Activated T-helper 1 cell treated with anti-CD3 and anti-CD28 coated beads, Interleukin-12 subunit alpha, Interleukin-12 subunit beta, Interleukin-2, Interleukin-4 antibody, amounts not matched to agents 30 ng/mL and 10 ng/mL and 1 ng/mL, durations not matched to agents 14 hours and 24 hours and 36 hours (primary cell): ENCODE measurements around the gene ZFAND3. TPM values are rescaled to one million over a fixed set of nuclear protein-coding genes. Genes with fewer than 3 reads are reported as not detected.

Source experiments
- DNase-seq: peaks from one replicate; pipeline ENCODE4 v3.0.0; 2021; ENCODE audit warnings: low spot score
- H3K27ac Mint-ChIP-seq: one replicate; pipeline ENCODE4 v1.8.0; 2021; ENCODE audit warnings: mild to moderate bottlenecking, mixed read lengths
- H3K27me3 Mint-ChIP-seq: one replicate; pipeline ENCODE4 v1.8.0; 2022; ENCODE audit warnings: mild to moderate bottlenecking, moderate library complexity, mixed read lengths; ENCODE audit not compliant: insufficient read depth
- H3K36me3 Mint-ChIP-seq: one replicate; pipeline ENCODE4 v1.8.0; 2021; ENCODE audit warnings: low read depth, mixed read lengths
- H3K4me1 Mint-ChIP-seq: one replicate; pipeline ENCODE4 v1.8.0; 2021; ENCODE audit warnings: low read depth, mixed read lengths
- H3K4me3 Mint-ChIP-seq: one replicate; pipeline ENCODE4 v1.8.0; 2021; ENCODE audit warnings: mild to moderate bottlenecking, moderate library complexity, mixed read lengths
- H3K9me3 Mint-ChIP-seq: one replicate; pipeline ENCODE4 v1.8.0; 2021; ENCODE audit warnings: mixed read lengths
- intact Hi-C: fragments of 100-400 bp; cut with micrococcal nuclease; formaldehyde crosslinking; loops from one replicate; pipeline ENCODE4 v1.15.1; 2024
- total RNA-seq: library from RNA; stranded (reverse); gene quantifications from 2 replicates; pipeline ENCODE4 v1.2.3, GENCODE V29; 2022

ZFAND3 gene
- total RNA-seq, 1 donor from 2014 or later: 44.1 TPM

DNA sequence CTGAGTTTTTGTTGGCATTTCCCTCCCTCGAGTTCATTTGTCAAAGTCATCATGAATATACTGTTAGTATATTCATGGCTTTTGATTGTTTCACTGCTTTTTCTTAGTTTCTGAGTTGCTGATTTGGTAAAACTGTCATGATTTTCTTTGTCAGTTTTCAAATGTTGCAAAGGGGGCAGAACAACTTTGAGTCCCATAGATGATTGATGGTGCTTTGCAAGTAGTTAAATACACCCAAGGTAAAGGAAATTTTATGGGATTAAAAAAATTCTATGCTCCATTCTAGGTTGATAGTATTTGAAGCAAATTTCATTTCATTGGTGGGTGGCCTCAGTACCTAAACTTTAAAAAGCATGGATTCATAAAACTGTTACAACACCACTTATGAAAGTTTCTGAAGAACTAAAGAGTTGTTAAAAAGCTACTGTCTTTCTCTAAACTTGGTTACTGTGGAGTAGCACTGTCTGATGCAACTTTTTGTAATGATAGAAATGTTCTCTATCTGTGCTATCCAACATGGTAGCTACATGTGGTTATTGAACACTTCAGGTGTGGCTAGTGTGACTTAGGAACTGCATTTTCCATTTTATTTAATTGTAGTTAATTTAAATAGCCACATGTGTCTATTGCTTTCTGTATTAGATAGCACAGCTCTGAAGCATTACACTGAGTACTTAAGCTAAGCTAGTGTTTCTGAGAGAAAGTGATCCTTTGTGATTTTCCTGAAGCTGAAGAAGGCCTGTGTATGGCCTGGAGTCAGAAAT is 153.6 kb downstream of the ZFAND3 start:
- intact Hi-C loops: no loop called here
- Mint-ChIP-seq H3K36me3 (peaks cover 13% of the 10 kb centered on the region), H3K9me3 (peaks cover 27% of the 10 kb centered on the region), H3K27ac (no peak overlapping the region), H3K27me3 (no peaks in the 10 kb centered on the region), H3K4me3 (no peak overlapping the region), H3K4me1 (peaks cover 28% of the 10 kb centered on the region)
- DNase-seq: no peak

GRCh38 chr6:37974381-37974780 is 154.9 kb downstream of the ZFAND3 start:
- no peak overlapping the region for H3K4me3 Mint-ChIP-seq
- no peaks in the 10 kb centered on the region for H3K27me3 Mint-ChIP-seq
- H3K4me1 Mint-ChIP-seq: peaks cover 37% of the 10 kb centered on the region
- no peak for DNase-seq
- H3K36me3 Mint-ChIP-seq: peaks cover 12% of the 10 kb centered on the region
- no peak overlapping the region for H3K27ac Mint-ChIP-seq
- intact Hi-C loops: no loop called here
- H3K9me3 Mint-ChIP-seq: peaks cover 25% of the 10 kb centered on the region

DNA sequence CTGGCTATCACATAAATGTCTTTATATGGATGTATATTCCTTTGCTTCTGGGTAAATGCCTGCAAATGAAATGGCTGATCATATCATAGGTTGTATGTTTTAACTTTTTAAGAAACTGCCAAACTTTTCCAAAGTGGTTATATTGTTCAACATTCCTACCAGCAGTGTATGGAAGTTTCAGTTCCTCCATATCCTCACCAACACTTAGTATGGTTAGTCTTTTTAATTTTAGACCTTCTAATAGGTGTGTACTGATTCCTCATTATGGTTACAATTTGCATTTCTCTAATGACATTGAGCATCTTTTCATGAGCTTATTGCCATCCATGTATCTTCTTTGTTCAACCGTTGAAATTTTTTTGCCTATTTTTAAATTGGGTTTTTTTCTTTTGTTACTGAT is 155.4 kb downstream of the ZFAND3 start:
- Mint-ChIP-seq H3K9me3 (peaks cover 23% of the 10 kb centered on the region), H3K27ac (no peak overlapping the region), H3K4me3 (no peak overlapping the region), H3K36me3 (peaks cover 12% of the 10 kb centered on the region), H3K27me3 (no peaks in the 10 kb centered on the region), H3K4me1 (peaks cover 39% of the 10 kb centered on the region)
- intact Hi-C loops: no loop called here
- DNase-seq: no peak

GRCh38 chr6:37977715-37978114 is 158.2 kb downstream of the ZFAND3 start:
- no peaks in the 10 kb centered on the region for H3K27me3 Mint-ChIP-seq
- peaks cover 23% of the 10 kb centered on the region for H3K9me3 Mint-ChIP-seq
- H3K27ac Mint-ChIP-seq: no peak overlapping the region
- H3K36me3 Mint-ChIP-seq: peaks cover 12% of the 10 kb centered on the region
- peaks cover 38% of the 10 kb centered on the region for H3K4me1 Mint-ChIP-seq
- intact Hi-C loops: no loop called here
- no peak overlapping the region for H3K4me3 Mint-ChIP-seq
- DNase-seq: no peak

- DNase-seq: no peak
- H3K27ac Mint-ChIP-seq: no peak overlapping the region
- H3K27me3 Mint-ChIP-seq: no peaks in the 10 kb centered on the region
- intact Hi-C loops: loop anchor here (5.0 kb wide), 1 partner anchor 37 kb away; no protein-coding TSS in a partner anchor
- H3K9me3 Mint-ChIP-seq: peaks cover 12% of the 10 kb centered on the region
- peaks cover 8% of the 10 kb centered on the region for H3K36me3 Mint-ChIP-seq
- H3K4me1 Mint-ChIP-seq: peaks cover 45% of the 10 kb centered on the region
- H3K4me3 Mint-ChIP-seq: no peak overlapping the region
Measured at GRCh38 chr6:37979392-37980221, 160.1 kb downstream of the ZFAND3 start.

GRCh38 chr6:37980222-37980595 is 160.7 kb downstream of the ZFAND3 start:
- DNase-seq: no peak
- intact Hi-C loops: loop anchor here (5.0 kb wide), 1 partner anchor 38 kb away; no protein-coding TSS in a partner anchor
- no peak overlapping the region for H3K4me3 Mint-ChIP-seq
- peaks cover 47% of the 10 kb centered on the region for H3K4me1 Mint-ChIP-seq
- peaks cover 9% of the 10 kb centered on the region for H3K9me3 Mint-ChIP-seq
- peaks cover 8% of the 10 kb centered on the region for H3K36me3 Mint-ChIP-seq
- no peak overlapping the region for H3K27ac Mint-ChIP-seq
- H3K27me3 Mint-ChIP-seq: no peaks in the 10 kb centered on the region

GRCh38 chr6:37981626-37982025 is 162.1 kb downstream of the ZFAND3 start:
- no peak for DNase-seq
- Mint-ChIP-seq H3K4me3 (no peak overlapping the region), H3K9me3 (no peaks in the 10 kb centered on the region), H3K27ac (no peak overlapping the region), H3K4me1 (peaks cover 58% of the 10 kb centered on the region), H3K36me3 (peaks cover 5% of the 10 kb centered on the region), H3K27me3 (no peaks in the 10 kb centered on the region)
- intact Hi-C loops: loop anchor here (5.0 kb wide), 1 partner anchor 39 kb away; no protein-coding TSS in a partner anchor

DNA sequence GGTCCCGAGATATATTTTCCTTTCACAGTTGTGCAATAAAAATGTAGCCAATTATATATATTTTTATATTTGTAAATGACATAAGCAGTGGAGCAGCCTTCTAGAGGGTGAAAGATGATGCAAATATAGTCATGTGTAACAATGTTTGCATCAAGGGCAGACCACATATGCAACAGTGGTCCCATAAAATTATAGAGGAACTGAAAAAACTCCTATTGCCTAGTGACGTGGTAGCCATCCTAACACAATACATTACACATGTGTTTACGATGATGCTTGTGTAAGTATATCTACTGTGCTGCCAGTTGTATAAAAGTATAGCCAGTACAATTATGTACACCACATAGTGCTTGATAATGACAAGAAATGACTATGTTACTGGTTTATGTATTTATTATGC is 162.8 kb downstream of the ZFAND3 start:
- Mint-ChIP-seq H3K27me3 (no peaks in the 10 kb centered on the region), H3K4me3 (no peak overlapping the region), H3K9me3 (no peaks in the 10 kb centered on the region), H3K27ac (no peak overlapping the region), H3K4me1 (peaks cover 65% of the 10 kb centered on the region), H3K36me3 (peaks cover 5% of the 10 kb centered on the region)
- no peak for DNase-seq
- intact Hi-C loops: loop anchor here (5.0 kb wide), 1 partner anchor 40 kb away; no protein-coding TSS in a partner anchor

DNA sequence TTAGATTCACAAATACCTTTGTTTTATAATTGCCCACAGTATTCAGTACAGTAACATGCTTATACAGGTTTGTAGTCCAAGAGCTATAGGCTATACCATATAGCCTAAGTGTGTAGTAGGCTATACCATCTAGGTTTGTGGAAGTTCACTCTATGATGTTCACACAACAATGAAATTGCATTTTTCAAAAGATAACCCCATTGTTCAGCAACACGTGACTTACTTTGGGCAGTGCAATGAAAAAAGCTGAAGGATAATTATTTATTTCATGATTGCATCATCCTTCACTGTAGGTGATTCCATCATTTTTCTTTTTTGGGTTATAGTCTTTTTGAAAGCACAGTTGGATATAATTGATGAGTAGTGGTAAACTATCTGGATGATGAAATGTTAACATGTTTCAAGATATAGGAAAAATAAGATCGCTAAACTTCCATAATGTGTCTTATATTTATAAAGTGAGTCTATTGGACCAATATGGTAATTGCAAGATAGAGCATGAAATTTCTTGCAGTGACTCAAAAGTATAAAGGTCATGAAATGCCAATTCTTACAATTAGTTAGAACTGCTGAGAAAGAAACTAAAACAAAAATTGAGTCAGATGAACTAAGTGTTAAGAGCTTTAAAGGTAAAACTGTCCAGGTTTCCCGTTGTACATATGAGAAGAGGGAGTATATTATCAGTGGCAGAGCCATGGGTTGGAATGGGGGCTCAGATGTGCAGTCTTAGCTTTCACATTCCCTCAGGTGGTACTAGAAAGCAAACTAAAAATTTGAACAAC is 164.4 kb downstream of the ZFAND3 start:
- intact Hi-C loops: loop anchor here (1.0 to 5.0 kb wide), 2 partner anchors 42 to 165 kb away; partner anchors contain the start of gene ZFAND3
- H3K36me3 Mint-ChIP-seq: no peaks in the 10 kb centered on the region
- no peaks in the 10 kb centered on the region for H3K9me3 Mint-ChIP-seq
- H3K27ac Mint-ChIP-seq: peak overlapping the region; percentile 61
- H3K27me3 Mint-ChIP-seq: no peaks in the 10 kb centered on the region
- DNase-seq: no peak
- H3K4me3 Mint-ChIP-seq: no peak overlapping the region
- peaks cover 67% of the 10 kb centered on the region for H3K4me1 Mint-ChIP-seq

- DNase-seq: no peak
- intact Hi-C loops: loop anchor here (1.0 to 5.0 kb wide), 2 partner anchors 42 to 165 kb away; partner anchors contain the start of gene ZFAND3
- no peaks in the 10 kb centered on the region for H3K9me3 Mint-ChIP-seq
- H3K36me3 Mint-ChIP-seq: no peaks in the 10 kb centered on the region
- no peak overlapping the region for H3K4me3 Mint-ChIP-seq
- H3K27ac Mint-ChIP-seq: peak overlapping the region; percentile 61
- no peaks in the 10 kb centered on the region for H3K27me3 Mint-ChIP-seq
- peaks cover 66% of the 10 kb centered on the region for H3K4me1 Mint-ChIP-seq
Measured at GRCh38 chr6:37984578-37984977, 165.1 kb downstream of the ZFAND3 start.

DNA sequence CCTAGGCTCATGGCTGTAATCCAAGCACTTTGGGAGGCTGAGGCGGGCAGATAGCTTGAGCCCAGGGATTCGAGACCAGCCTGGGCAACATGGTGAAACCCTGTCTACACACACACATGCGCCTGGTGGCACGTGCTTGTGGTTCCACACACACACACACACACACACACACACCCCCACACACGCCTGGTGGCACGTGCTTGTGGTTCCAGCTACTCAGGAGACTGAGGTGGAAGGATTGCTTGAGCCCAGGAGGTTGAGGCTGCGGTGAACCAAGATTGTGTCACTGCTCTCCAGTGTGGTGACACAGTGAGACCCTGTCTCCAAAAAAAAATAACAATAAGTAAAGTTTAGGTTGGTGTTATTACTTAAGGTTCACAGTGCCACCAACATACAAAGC is 165.8 kb downstream of the ZFAND3 start:
- no peaks in the 10 kb centered on the region for H3K36me3 Mint-ChIP-seq
- DNase-seq: no peak
- no peak overlapping the region for H3K27ac Mint-ChIP-seq
- H3K4me3 Mint-ChIP-seq: no peak overlapping the region
- H3K4me1 Mint-ChIP-seq: peaks cover 65% of the 10 kb centered on the region
- H3K27me3 Mint-ChIP-seq: no peaks in the 10 kb centered on the region
- H3K9me3 Mint-ChIP-seq: no peaks in the 10 kb centered on the region
- intact Hi-C loops: loop anchor here (5.0 kb wide), 1 partner anchor 72 kb away; no protein-coding TSS in a partner anchor

DNA sequence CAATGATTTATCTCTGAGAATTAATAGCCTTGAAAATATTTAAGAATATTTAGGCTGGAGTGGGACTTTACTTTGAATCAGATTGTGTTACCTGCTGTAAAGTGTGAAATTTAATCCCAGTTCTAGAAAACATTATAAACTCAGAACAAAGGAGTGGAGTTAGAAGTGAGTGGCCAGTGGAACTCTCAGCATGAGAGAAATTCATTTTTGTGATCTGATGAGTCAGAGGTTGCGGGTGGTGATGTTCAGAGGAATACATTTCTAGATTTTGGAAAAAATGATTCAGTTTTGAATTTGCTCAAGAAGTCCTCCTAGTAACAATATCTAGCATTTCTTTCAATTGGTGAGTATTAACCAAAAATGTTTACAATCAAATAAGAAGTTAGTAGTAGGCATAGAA is 167.5 kb downstream of the ZFAND3 start:
- DNase-seq: no peak
- Mint-ChIP-seq H3K36me3 (no peaks in the 10 kb centered on the region), H3K27me3 (no peaks in the 10 kb centered on the region), H3K4me3 (no peak overlapping the region), H3K9me3 (no peaks in the 10 kb centered on the region), H3K27ac (peak overlapping the region; percentile 45), H3K4me1 (peaks cover 56% of the 10 kb centered on the region)
- intact Hi-C loops: loop anchor here (2.0 to 5.0 kb wide), 3 partner anchors 42 to 118 kb away; no protein-coding TSS in a partner anchor
